CD4-positive, CD25-positive, alpha-beta regulatory T cell (primary cell): ENCODE measurements around the gene LRMDA. TPM values are rescaled to one million over a fixed set of nuclear protein-coding genes. Genes with fewer than 3 reads are reported as not detected.

ENCODE experiments used
- ATAC-seq, 2 donors: fragments of 150-1000 bp; cut with Tn5 transposase; one replicate each; pipeline ENCODE4 v1.10.0; 2021; ENCODE audit warnings: low read depth in 2 of 2, moderate number of reproducible peaks in 2 of 2, moderate library complexity in 1 of 2
- DNase-seq, 3 donors: peaks; one replicate each; pipeline versions ENCODE4 v3.0.0 to v3.0.0-alpha.2; 2012 to 2022; ENCODE audit warnings: mixed read lengths in 1 of 3
- H3K27ac ChIP-seq: one replicate; pipeline ENCODE4 v1.7.0; 2013; ENCODE audit warnings: mild to moderate bottlenecking, low read length; ENCODE audit not compliant: insufficient read depth, poor library complexity, severe bottlenecking
- H3K27me3 ChIP-seq: one replicate; pipeline ENCODE4 v1.7.0; 2013; ENCODE audit warnings: low read length; ENCODE audit not compliant: control insufficient read depth, insufficient read depth
- H3K36me3 ChIP-seq: one replicate; pipeline ENCODE4 v1.7.0; 2013; ENCODE audit warnings: mild to moderate bottlenecking, low read length, moderate library complexity; ENCODE audit not compliant: control insufficient read depth, insufficient read depth
- H3K4me1 ChIP-seq: 2 replicates; pipeline ENCODE4 v1.7.0; 2013; ENCODE audit warnings: mild to moderate bottlenecking, low read length; ENCODE audit not compliant: insufficient read depth, control insufficient read depth, poor library complexity, severe bottlenecking
- H3K4me3 ChIP-seq: one replicate; pipeline ENCODE4 v1.7.0; 2013; ENCODE audit warnings: low read depth, mild to moderate bottlenecking, low read length, moderate library complexity
- H3K9me3 ChIP-seq, 2 experiments: 1 replicate in 1 of 2; 2 replicates in 1 of 2; pipeline ENCODE4 v1.7.0; 2013; ENCODE audit warnings: low read length in 2 of 2, mild to moderate bottlenecking in 1 of 2, moderate library complexity in 1 of 2; ENCODE audit not compliant: control insufficient read depth in 2 of 2
- H3K27ac Mint-ChIP-seq, 3 donors: one replicate each; pipeline ENCODE4 v1.8.0; 2020 to 2022; ENCODE audit warnings: mild to moderate bottlenecking in 3 of 3, mixed read lengths in 3 of 3, moderate library complexity in 2 of 3
- H3K27me3 Mint-ChIP-seq: one replicate; pipeline ENCODE4 v1.8.0; 2022; ENCODE audit warnings: mild to moderate bottlenecking, mixed read lengths
- H3K36me3 Mint-ChIP-seq: one replicate; pipeline ENCODE4 v1.8.0; 2020; ENCODE audit warnings: mixed read lengths
- H3K4me1 Mint-ChIP-seq, 4 donors: one replicate each; pipeline ENCODE4 v1.8.0; 2020 to 2022; ENCODE audit warnings: mixed read lengths in 4 of 4, mild to moderate bottlenecking in 1 of 4
- H3K4me3 Mint-ChIP-seq, 4 donors: one replicate each; pipeline ENCODE4 v1.8.0; 2020 to 2022; ENCODE audit warnings: mild to moderate bottlenecking in 4 of 4, mixed read lengths in 4 of 4, moderate library complexity in 3 of 4
- H3K9me3 Mint-ChIP-seq, 7 donors: one replicate each; pipeline ENCODE4 v1.8.0; 2020 to 2022; ENCODE audit warnings: mixed read lengths in 7 of 7, mild to moderate bottlenecking in 3 of 7, moderate library complexity in 2 of 7
- polyA plus RNA-seq, 4 donors: library from polyadenylated mRNA; unstranded; fragments of 300-500 nt; fragmentation: Illumina TruSeq; gene quantifications; one replicate each; pipeline ENCODE4 v1.2.3, GENCODE V29; 2021
- total RNA-seq: library from RNA; stranded (reverse); gene quantifications from one replicate; pipeline ENCODE4 v1.2.3, GENCODE V29; 2022

The LRMDA gene
- total and polyA plus RNA-seq, 5 donors from 2014 or later = 0.10 TPM; not detected in 4

- H3K4me1 Mint-ChIP-seq = peaks cover 0 to 4% (median 2%) of the 10 kb centered on the region in 4 donors
- peaks cover 0 to 3% (median 0%) of the 10 kb centered on the region in 7 donors for H3K9me3 Mint-ChIP-seq
- H3K36me3 Mint-ChIP-seq = no peaks in the 10 kb centered on the region
- DNase-seq (no peak), ATAC-seq (no peak)
- Histone ChIP-seq H3K4me1 (no peaks in the 10 kb centered on the region), H3K36me3 (no peaks in the 10 kb centered on the region), H3K27ac (no peak overlapping the region), H3K27me3 (peaks cover 15% of the 10 kb centered on the region), H3K9me3 (no peaks in the 10 kb centered on the region), H3K4me3 (no peak overlapping the region)
- H3K27me3 Mint-ChIP-seq = peaks cover 50% of the 10 kb centered on the region
- no peak overlapping the region for H3K27ac Mint-ChIP-seq
- H3K4me3 Mint-ChIP-seq = peak overlapping the region in 1 of 4 donors; percentile 50
Observed at GRCh38 chr10:75430000-75430763, 1.2 kb upstream of the LRMDA start.

GRCh38 chr10:75432176-75432575 lies 752 bp downstream of the LRMDA start:
- peaks cover 50% of the 10 kb centered on the region for H3K27me3 Mint-ChIP-seq
- no peaks in the 10 kb centered on the region for H3K36me3 Mint-ChIP-seq
- no peaks in the 10 kb centered on the region for H3K9me3 ChIP-seq
- DNase-seq = no peak
- no peak overlapping the region for H3K27ac ChIP-seq
- H3K27ac Mint-ChIP-seq = no peak overlapping the region
- H3K4me1 ChIP-seq = no peaks in the 10 kb centered on the region
- H3K4me3 ChIP-seq = no peak overlapping the region
- no peak for ATAC-seq
- no peaks in the 10 kb centered on the region for H3K36me3 ChIP-seq
- peaks cover 0 to 4% (median 2%) of the 10 kb centered on the region in 4 donors for H3K4me1 Mint-ChIP-seq
- H3K27me3 ChIP-seq = peaks cover 15% of the 10 kb centered on the region
- peaks cover 0 to 3% (median 0%) of the 10 kb centered on the region in 7 donors for H3K9me3 Mint-ChIP-seq
- H3K4me3 Mint-ChIP-seq = peak overlapping the region in 2 of 4 donors; percentile 33 to 43

- H3K4me1 ChIP-seq = no peaks in the 10 kb centered on the region
- peaks cover 15% of the 10 kb centered on the region for H3K27me3 ChIP-seq
- Mint-ChIP-seq H3K4me1 (peaks cover 0 to 4% (median 2%) of the 10 kb centered on the region in 4 donors), H3K4me3 (no peak overlapping the region), H3K36me3 (no peaks in the 10 kb centered on the region), H3K27ac (no peak overlapping the region), H3K9me3 (peaks cover 0 to 3% (median 0%) of the 10 kb centered on the region in 7 donors), H3K27me3 (peaks cover 50% of the 10 kb centered on the region)
- no peak overlapping the region for H3K4me3 ChIP-seq
- no peaks in the 10 kb centered on the region for H3K9me3 ChIP-seq
- DNase-seq (no peak), ATAC-seq (no peak)
- no peak overlapping the region for H3K27ac ChIP-seq
- H3K36me3 ChIP-seq = no peaks in the 10 kb centered on the region
Observed at GRCh38 chr10:75432763-75433162, 1.3 kb downstream of the LRMDA start.

GRCh38 chr10:75433216-75433615 lies 1.8 kb downstream of the LRMDA start:
- no peaks in the 10 kb centered on the region for H3K4me1 ChIP-seq
- peaks cover 15% of the 10 kb centered on the region for H3K27me3 ChIP-seq
- Mint-ChIP-seq H3K27ac (no peak overlapping the region), H3K27me3 (peaks cover 50% of the 10 kb centered on the region), H3K9me3 (peaks cover 0 to 3% (median 0%) of the 10 kb centered on the region in 7 donors), H3K4me3 (no peak overlapping the region), H3K4me1 (peaks cover 0 to 4% (median 2%) of the 10 kb centered on the region in 4 donors), H3K36me3 (no peaks in the 10 kb centered on the region)
- no peaks in the 10 kb centered on the region for H3K36me3 ChIP-seq
- no peak for DNase-seq
- H3K4me3 ChIP-seq = no peak overlapping the region
- no peak overlapping the region for H3K27ac ChIP-seq
- no peak for ATAC-seq
- no peaks in the 10 kb centered on the region for H3K9me3 ChIP-seq

GRCh38 chr10:75434291-75434690 lies 2.9 kb downstream of the LRMDA start:
- H3K4me1 Mint-ChIP-seq = peaks cover 0 to 4% (median 2%) of the 10 kb centered on the region in 4 donors
- H3K4me3 ChIP-seq = no peak overlapping the region
- no peaks in the 10 kb centered on the region for H3K9me3 ChIP-seq
- no peaks in the 10 kb centered on the region for H3K36me3 Mint-ChIP-seq
- H3K27ac ChIP-seq = no peak overlapping the region
- no peak overlapping the region for H3K4me3 Mint-ChIP-seq
- no peaks in the 10 kb centered on the region for H3K4me1 ChIP-seq
- H3K9me3 Mint-ChIP-seq = peaks cover 0 to 3% (median 0%) of the 10 kb centered on the region in 7 donors
- H3K36me3 ChIP-seq = no peaks in the 10 kb centered on the region
- peaks cover 13% of the 10 kb centered on the region for H3K27me3 ChIP-seq
- DNase-seq = no peak
- ATAC-seq = no peak
- peaks cover 50% of the 10 kb centered on the region for H3K27me3 Mint-ChIP-seq
- H3K27ac Mint-ChIP-seq = no peak overlapping the region

- Histone ChIP-seq H3K9me3 (no peaks in the 10 kb centered on the region), H3K27ac (no peak overlapping the region), H3K4me1 (no peaks in the 10 kb centered on the region), H3K27me3 (peaks cover 9% of the 10 kb centered on the region), H3K4me3 (no peak overlapping the region), H3K36me3 (no peaks in the 10 kb centered on the region)
- Mint-ChIP-seq H3K4me1 (peaks cover 0 to 4% (median 2%) of the 10 kb centered on the region in 4 donors), H3K4me3 (no peak overlapping the region), H3K36me3 (no peaks in the 10 kb centered on the region), H3K27ac (no peak overlapping the region), H3K27me3 (peaks cover 40% of the 10 kb centered on the region), H3K9me3 (peaks cover 0 to 5% (median 0%) of the 10 kb centered on the region in 7 donors)
- ATAC-seq = no peak
- DNase-seq = no peak
Observed at GRCh38 chr10:75435291-75435690, 3.9 kb downstream of the LRMDA start.

GRCh38 chr10:75436896-75437295 lies 5.5 kb downstream of the LRMDA start:
- H3K4me1 Mint-ChIP-seq = peaks cover 0 to 4% (median 1%) of the 10 kb centered on the region in 4 donors
- H3K4me3 Mint-ChIP-seq = no peak overlapping the region
- H3K27me3 Mint-ChIP-seq = peaks cover 33% of the 10 kb centered on the region
- Histone ChIP-seq H3K9me3 (no peaks in the 10 kb centered on the region), H3K4me3 (no peak overlapping the region), H3K36me3 (no peaks in the 10 kb centered on the region), H3K4me1 (no peaks in the 10 kb centered on the region), H3K27me3 (peaks cover 9% of the 10 kb centered on the region), H3K27ac (no peak overlapping the region)
- DNase-seq (no peak), ATAC-seq (no peak)
- H3K27ac Mint-ChIP-seq = no peak overlapping the region
- H3K36me3 Mint-ChIP-seq = no peaks in the 10 kb centered on the region
- peaks cover 0 to 6% (median 0%) of the 10 kb centered on the region in 7 donors for H3K9me3 Mint-ChIP-seq

- no peaks in the 10 kb centered on the region for H3K4me1 ChIP-seq
- no peaks in the 10 kb centered on the region for H3K9me3 ChIP-seq
- H3K36me3 ChIP-seq = no peaks in the 10 kb centered on the region
- H3K27ac ChIP-seq = no peak overlapping the region
- Mint-ChIP-seq H3K36me3 (no peaks in the 10 kb centered on the region), H3K4me3 (no peak overlapping the region), H3K27ac (no peak overlapping the region), H3K27me3 (peaks cover 25% of the 10 kb centered on the region), H3K9me3 (peaks cover 0 to 6% (median 4%) of the 10 kb centered on the region in 7 donors), H3K4me1 (peaks cover 0 to 4% (median 0%) of the 10 kb centered on the region in 4 donors)
- DNase-seq (no peak), ATAC-seq (no peak)
- H3K4me3 ChIP-seq = no peak overlapping the region
- H3K27me3 ChIP-seq = peaks cover 4% of the 10 kb centered on the region
Observed at GRCh38 chr10:75437693-75438092, 6.3 kb downstream of the LRMDA start.
